ENCODE results near the gene PPA2. TPM values are rescaled to one million over a fixed set of nuclear protein-coding genes. Genes with fewer than 3 reads are reported as not detected.

Gene PPA2
- total RNA-seq, 1 experiment from 2014 or later = 98.5 TPM

DNA sequence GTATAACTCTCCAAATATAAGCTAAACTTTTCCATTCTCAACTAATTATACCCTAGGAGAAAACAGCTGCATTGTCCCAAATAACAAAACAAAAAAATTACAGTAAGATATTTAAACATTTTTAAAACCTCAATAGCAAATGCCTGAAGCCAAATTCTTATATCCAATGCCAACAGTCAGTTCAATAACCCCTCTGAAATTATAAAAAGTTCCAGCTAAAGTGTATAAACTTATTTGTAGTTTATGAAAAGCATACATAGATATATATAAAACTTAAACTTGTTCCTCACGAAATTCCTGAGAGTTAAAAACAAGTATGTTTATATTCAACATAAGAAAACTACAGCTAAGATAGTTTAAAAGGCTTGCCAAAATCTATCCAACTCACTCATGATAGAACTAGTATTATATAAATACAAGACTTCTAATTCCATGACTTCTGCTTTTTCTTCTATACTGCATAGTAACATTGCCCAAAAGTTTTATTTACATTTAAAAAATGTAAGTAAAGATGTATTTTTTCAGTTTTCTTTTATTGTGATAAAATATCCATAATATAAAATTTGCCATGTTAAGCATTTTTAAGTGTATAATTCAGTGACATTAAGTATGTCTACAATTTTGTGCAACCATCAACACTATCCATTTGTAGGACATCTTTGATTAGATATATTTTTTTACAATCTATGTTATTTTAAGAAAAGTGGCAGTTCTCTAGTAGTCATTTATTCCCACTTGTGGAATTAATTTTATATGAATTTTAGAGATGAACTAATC, 72.8 kb downstream of the PPA2 start:
- POLR2A ChIA-PET = no interaction called here
- Histone ChIP-seq H4K20me1 (ENCODE audit: insufficient read depth) (no peaks in the 10 kb centered on the region; the same call in 1 of the 2 replicates), H3K79me2 (ENCODE audit: insufficient read depth, low read length) (no peaks in the 10 kb centered on the region), H3K27me3 (ENCODE audit: insufficient read depth, low read length) (no peaks in the 10 kb centered on the region), H3K9me3 (ENCODE audit: control insufficient read depth in 1 of 2, insufficient read depth in 1 of 2, low read depth in 1 of 2, low read length in 2 of 2) (no peaks in the 10 kb centered on the region), H2AFZ (ENCODE audit: low read depth, low read length, poor library complexity, severe bottlenecking) (no peak overlapping the region), H3K9me2 (ENCODE audit: insufficient read depth) (no peaks in the 10 kb centered on the region), H3K4me3 (replicated peaks in 1 of 2; ENCODE audit: low read depth in 1 of 2, low read length in 2 of 2) (no peak overlapping the region), H3K4me1 (ENCODE audit: control insufficient read depth in 1 of 2, insufficient read depth in 2 of 2, low read length in 2 of 2) (no peaks in the 10 kb centered on the region), H3K9ac (ENCODE audit: low read length) (no peak overlapping the region), H3K4me2 (ENCODE audit: low read length) (no peak overlapping the region), H3K27ac (ENCODE audit: low read depth, low read length) (no peak overlapping the region), H3K36me3 (ENCODE audit: control insufficient read depth in 1 of 2, insufficient read depth in 2 of 2, low read length in 2 of 2) (0 out of 4 replicates have a peak, but pooled peaks cover 0 to 8% of the 10 kb centered on the region in 2 experiments)
- TF ChIP-seq, protein P1, sequence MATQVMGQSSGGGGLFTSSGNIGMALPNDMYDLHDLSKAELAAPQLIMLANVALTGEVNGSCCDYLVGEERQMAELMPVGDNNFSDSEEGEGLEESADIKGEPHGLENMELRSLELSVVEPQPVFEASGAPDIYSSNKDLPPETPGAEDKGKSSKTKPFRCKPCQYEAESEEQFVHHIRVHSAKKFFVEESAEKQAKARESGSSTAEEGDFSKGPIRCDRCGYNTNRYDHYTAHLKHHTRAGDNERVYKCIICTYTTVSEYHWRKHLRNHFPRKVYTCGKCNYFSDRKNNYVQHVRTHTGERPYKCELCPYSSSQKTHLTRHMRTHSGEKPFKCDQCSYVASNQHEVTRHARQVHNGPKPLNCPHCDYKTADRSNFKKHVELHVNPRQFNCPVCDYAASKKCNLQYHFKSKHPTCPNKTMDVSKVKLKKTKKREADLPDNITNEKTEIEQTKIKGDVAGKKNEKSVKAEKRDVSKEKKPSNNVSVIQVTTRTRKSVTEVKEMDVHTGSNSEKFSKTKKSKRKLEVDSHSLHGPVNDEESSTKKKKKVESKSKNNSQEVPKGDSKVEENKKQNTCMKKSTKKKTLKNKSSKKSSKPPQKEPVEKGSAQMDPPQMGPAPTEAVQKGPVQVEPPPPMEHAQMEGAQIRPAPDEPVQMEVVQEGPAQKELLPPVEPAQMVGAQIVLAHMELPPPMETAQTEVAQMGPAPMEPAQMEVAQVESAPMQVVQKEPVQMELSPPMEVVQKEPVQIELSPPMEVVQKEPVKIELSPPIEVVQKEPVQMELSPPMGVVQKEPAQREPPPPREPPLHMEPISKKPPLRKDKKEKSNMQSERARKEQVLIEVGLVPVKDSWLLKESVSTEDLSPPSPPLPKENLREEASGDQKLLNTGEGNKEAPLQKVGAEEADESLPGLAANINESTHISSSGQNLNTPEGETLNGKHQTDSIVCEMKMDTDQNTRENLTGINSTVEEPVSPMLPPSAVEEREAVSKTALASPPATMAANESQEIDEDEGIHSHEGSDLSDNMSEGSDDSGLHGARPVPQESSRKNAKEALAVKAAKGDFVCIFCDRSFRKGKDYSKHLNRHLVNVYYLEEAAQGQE (IDR thresholded peaks at IDR 0.05; ENCODE audit: low read depth) = no peak
- TF ChIP-seq EGR1 (IDR thresholded peaks at IDR 0.05; ENCODE audit: low read depth) (no peak), TCF7L2 (IDR thresholded peaks at IDR 0.05; ENCODE audit: borderline replicate concordance, extremely low read depth, insufficient read depth, insufficient read length) (no peak), RAD21 (IDR thresholded peaks at IDR 0.05; ENCODE audit: low read depth) (no peak), POLR2AphosphoS5 (IDR thresholded peaks at IDR 0.05; ENCODE audit: low read depth, low read length) (no peak), SP1 (IDR thresholded peaks at IDR 0.05; ENCODE audit: low read depth) (no peak), SRF (IDR thresholded peaks at IDR 0.05; ENCODE audit: low read depth) (no peak), ELF1 (IDR thresholded peaks at IDR 0.05; ENCODE audit: borderline replicate concordance, low read depth) (no peak), FOSL1 (IDR thresholded peaks at IDR 0.05; ENCODE audit: low read depth) (no peak), POLR2A (IDR thresholded peaks at IDR 0.05; ENCODE audit: borderline replicate concordance, extremely low read depth, insufficient read depth, insufficient read length) (no peak), CEBPB (IDR thresholded peaks at IDR 0.05; ENCODE audit: low read depth) (no peak), SIN3A (IDR thresholded peaks at IDR 0.05; ENCODE audit: low read depth) (no peak), CBX3 (IDR thresholded peaks at IDR 0.05; ENCODE audit: low read depth) (no peak), EZH2 (IDR thresholded peaks at IDR 0.05) (no peak), ZNF274 (IDR thresholded peaks at IDR 0.05; ENCODE audit: low read depth, low read length) (no peak), JUND (IDR thresholded peaks at IDR 0.05) (no peak), YY1 (IDR thresholded peaks at IDR 0.05; ENCODE audit: extremely low read depth, insufficient replicate concordance, low read depth, low read length) (no peak)
- TF ChIP-seq, protein P2, sequence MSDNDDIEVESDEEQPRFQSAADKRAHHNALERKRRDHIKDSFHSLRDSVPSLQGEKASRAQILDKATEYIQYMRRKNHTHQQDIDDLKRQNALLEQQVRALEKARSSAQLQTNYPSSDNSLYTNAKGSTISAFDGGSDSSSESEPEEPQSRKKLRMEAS (IDR thresholded peaks at IDR 0.05) = no peak
- TF ChIP-seq, protein P3, sequence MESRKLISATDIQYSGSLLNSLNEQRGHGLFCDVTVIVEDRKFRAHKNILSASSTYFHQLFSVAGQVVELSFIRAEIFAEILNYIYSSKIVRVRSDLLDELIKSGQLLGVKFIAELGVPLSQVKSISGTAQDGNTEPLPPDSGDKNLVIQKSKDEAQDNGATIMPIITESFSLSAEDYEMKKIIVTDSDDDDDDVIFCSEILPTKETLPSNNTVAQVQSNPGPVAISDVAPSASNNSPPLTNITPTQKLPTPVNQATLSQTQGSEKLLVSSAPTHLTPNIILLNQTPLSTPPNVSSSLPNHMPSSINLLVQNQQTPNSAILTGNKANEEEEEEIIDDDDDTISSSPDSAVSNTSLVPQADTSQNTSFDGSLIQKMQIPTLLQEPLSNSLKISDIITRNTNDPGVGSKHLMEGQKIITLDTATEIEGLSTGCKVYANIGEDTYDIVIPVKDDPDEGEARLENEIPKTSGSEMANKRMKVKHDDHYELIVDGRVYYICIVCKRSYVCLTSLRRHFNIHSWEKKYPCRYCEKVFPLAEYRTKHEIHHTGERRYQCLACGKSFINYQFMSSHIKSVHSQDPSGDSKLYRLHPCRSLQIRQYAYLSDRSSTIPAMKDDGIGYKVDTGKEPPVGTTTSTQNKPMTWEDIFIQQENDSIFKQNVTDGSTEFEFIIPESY (IDR thresholded peaks at IDR 0.05; ENCODE audit: extremely low read depth, insufficient replicate concordance, low read length) = no peak
- TF ChIP-seq, protein P4, sequence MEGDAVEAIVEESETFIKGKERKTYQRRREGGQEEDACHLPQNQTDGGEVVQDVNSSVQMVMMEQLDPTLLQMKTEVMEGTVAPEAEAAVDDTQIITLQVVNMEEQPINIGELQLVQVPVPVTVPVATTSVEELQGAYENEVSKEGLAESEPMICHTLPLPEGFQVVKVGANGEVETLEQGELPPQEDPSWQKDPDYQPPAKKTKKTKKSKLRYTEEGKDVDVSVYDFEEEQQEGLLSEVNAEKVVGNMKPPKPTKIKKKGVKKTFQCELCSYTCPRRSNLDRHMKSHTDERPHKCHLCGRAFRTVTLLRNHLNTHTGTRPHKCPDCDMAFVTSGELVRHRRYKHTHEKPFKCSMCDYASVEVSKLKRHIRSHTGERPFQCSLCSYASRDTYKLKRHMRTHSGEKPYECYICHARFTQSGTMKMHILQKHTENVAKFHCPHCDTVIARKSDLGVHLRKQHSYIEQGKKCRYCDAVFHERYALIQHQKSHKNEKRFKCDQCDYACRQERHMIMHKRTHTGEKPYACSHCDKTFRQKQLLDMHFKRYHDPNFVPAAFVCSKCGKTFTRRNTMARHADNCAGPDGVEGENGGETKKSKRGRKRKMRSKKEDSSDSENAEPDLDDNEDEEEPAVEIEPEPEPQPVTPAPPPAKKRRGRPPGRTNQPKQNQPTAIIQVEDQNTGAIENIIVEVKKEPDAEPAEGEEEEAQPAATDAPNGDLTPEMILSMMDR (IDR thresholded peaks at IDR 0.05 in 2 of 3, conservative IDR thresholded peaks at IDR 0.05 in 1 of 3; ENCODE audit: borderline replicate concordance in 1 of 3, insufficient read depth in 1 of 3, low read depth in 2 of 3, low read length in 2 of 3) = no peak
- no peak for DNase-seq (ENCODE audit: low read depth, low spot score)
- CTCF ChIA-PET = no interaction called here
- intact Hi-C loops (cut with micrococcal nuclease) = no loop called here
- no TSS peak for BruUV-seq (replicated peaks)
- RAD21 ChIA-PET (ENCODE audit: low non-redundant PET in 1 of 2, low total read pairs in 2 of 2, uncharacterized antibody in 2 of 2, unreplicated experiment in 2 of 2) = no interaction called here
- ATAC-seq = no peak

All from HCT116 (cell line).